SK-N-MC (cell line): ENCODE data around the gene PAK1.

Source experiments
- EZH2 ChIP-seq: fragments of 200-600 bp; sonication (generic); IDR thresholded peaks from one replicate; pipeline ENCODE4 v1.6.1; 2017; ENCODE audit warnings: antibody characterized with exemption
- FOXP2 ChIP-seq: optimal IDR thresholded peaks from 2 replicates; pipeline ENCODE3; 2011; ENCODE audit warnings: mild to moderate bottlenecking, moderate library complexity; ENCODE audit not compliant: insufficient read depth; ENCODE audit errors: extremely low read length, control extremely low read depth
- POLR2AphosphoS5 ChIP-seq: IDR thresholded peaks from 2 replicates; pipeline ENCODE4 v1.6.1; 2012; ENCODE audit warnings: mild to moderate bottlenecking, low read depth, low read length, borderline replicate concordance

GRCh38 chr11:77379253-77379652 lies 94.6 kb downstream of the PAK1 start:
- TF ChIP-seq POLR2AphosphoS5 = no peak
- TF ChIP-seq EZH2 = no peak
- no peak for TF ChIP-seq FOXP2
